ENCODE data around the gene ENTR1. TPM values are rescaled to one million over a fixed set of nuclear protein-coding genes. Genes with fewer than 3 reads are reported as not detected.

The ENTR1 gene
- total RNA-seq, 1 donor from 2014 or later: 77.9 TPM

GRCh38 chr9:136441191-136441680 is 30.8 kb upstream of the ENTR1 start:
- H3K9me3 Mint-ChIP-seq: no peaks in the 10 kb centered on the region
- H3K36me3 Mint-ChIP-seq: peaks cover 6% of the 10 kb centered on the region
- TF ChIP-seq CTCF (conservative IDR thresholded peaks at IDR 0.05): no peak

GRCh38 chr9:136439481-136440408 is 29.3 kb upstream of the ENTR1 start, which contains the start of gene INPP5E:
TSS of gene INPP5E (minus strand) at chr9:136439845. CDS start at chr9:136439419, 426 bp downstream.
- H3K36me3 Mint-ChIP-seq: peaks cover 6% of the 10 kb centered on the region
- peak; percentile 91 for DNase-seq (ENCODE audit: extremely low spot score, unreplicated experiment)
- H3K27me3 Mint-ChIP-seq: no peaks in the 10 kb centered on the region
- peak; percentile 80 for TF ChIP-seq CTCF (conservative IDR thresholded peaks at IDR 0.05)
- peaks cover 24% of the 10 kb centered on the region for H3K4me1 Mint-ChIP-seq (ENCODE audit: unreplicated experiment)
- H3K4me3 Mint-ChIP-seq: peak within 1 kb of the TSS; percentile 91
- no peaks in the 10 kb centered on the region for H3K9me3 Mint-ChIP-seq
- H3K27ac Mint-ChIP-seq: peak within 1 kb of the TSS; percentile 46

More at GRCh38 chr9:136441191-136441680, 30.8 kb upstream of the ENTR1 start:
- no peaks in the 10 kb centered on the region for H3K27me3 Mint-ChIP-seq
- peaks cover 24% of the 10 kb centered on the region for H3K4me1 Mint-ChIP-seq (ENCODE audit: unreplicated experiment)
- no peak overlapping the region for H3K27ac Mint-ChIP-seq
- H3K4me3 Mint-ChIP-seq: no peak overlapping the region
- no peak for DNase-seq (ENCODE audit: extremely low spot score, unreplicated experiment)

GRCh38 chr9:136438548-136439480 is 28.4 kb upstream of the ENTR1 start:
- TF ChIP-seq CTCF (conservative IDR thresholded peaks at IDR 0.05): peak; percentile 11
- H3K27ac Mint-ChIP-seq: peak overlapping the region; percentile 50
- DNase-seq (ENCODE audit: extremely low spot score, unreplicated experiment): no peak
- H3K36me3 Mint-ChIP-seq: peaks cover 3% of the 10 kb centered on the region
- H3K27me3 Mint-ChIP-seq: no peaks in the 10 kb centered on the region
- H3K9me3 Mint-ChIP-seq: no peaks in the 10 kb centered on the region
- H3K4me3 Mint-ChIP-seq: peak overlapping the region; percentile 91
- peaks cover 24% of the 10 kb centered on the region for H3K4me1 Mint-ChIP-seq (ENCODE audit: unreplicated experiment)

- TF ChIP-seq CTCF (conservative IDR thresholded peaks at IDR 0.05): no peak
- Mint-ChIP-seq H3K36me3 (no peaks in the 10 kb centered on the region), H3K27me3 (no peaks in the 10 kb centered on the region), H3K27ac (peak overlapping the region; percentile 50), H3K4me1 (ENCODE audit: unreplicated experiment) (peaks cover 24% of the 10 kb centered on the region), H3K4me3 (peak overlapping the region; percentile 91), H3K9me3 (no peaks in the 10 kb centered on the region)
- DNase-seq (ENCODE audit: extremely low spot score, unreplicated experiment): no peak
Observed at GRCh38 chr9:136437839-136438547, 27.6 kb upstream of the ENTR1 start.

- H3K4me1 Mint-ChIP-seq (ENCODE audit: unreplicated experiment): peaks cover 24% of the 10 kb centered on the region
- H3K9me3 Mint-ChIP-seq: no peaks in the 10 kb centered on the region
- no peak overlapping the region for H3K27ac Mint-ChIP-seq
- no peak for DNase-seq (ENCODE audit: extremely low spot score, unreplicated experiment)
- peak overlapping the region; percentile 91 for H3K4me3 Mint-ChIP-seq
- no peak for TF ChIP-seq CTCF (conservative IDR thresholded peaks at IDR 0.05)
- no peaks in the 10 kb centered on the region for H3K36me3 Mint-ChIP-seq
- no peaks in the 10 kb centered on the region for H3K27me3 Mint-ChIP-seq
Observed at GRCh38 chr9:136437430-136437829, 27.0 kb upstream of the ENTR1 start.

Data from type B pancreatic cell (in vitro differentiated cells).